ENCODE measurements around the gene TUT7.
"Not testable (repeated sequence)": the region's sequence is repeated elsewhere in the genome, so short reads cannot be mapped to it uniquely, and the experiment has no call there.

The TUT7 gene

DNA sequence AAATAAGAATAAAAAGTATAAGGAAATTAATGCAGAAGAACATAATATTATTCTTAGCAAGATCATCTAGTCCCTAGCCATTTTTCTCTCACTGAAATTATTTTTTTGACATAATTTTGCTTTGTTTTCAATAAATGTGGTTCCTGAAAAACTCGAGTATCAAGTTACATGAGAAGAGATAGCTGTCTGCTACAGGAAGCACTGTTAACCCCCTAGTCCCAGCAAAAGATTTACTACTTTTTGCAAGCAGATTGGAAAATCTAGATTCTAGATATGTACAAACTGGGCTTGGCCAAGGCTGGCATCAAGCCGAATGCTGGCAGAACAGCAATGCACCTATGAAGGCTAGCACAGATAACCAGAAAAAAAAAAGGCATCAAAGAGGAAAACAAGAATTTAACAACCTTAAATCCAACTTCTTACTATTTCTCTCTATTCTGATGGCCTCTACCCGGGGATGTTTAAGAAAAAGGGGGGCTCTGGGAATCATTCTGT lies 49.9 kb downstream of the TUT7 start:
- DNase-seq (ENCODE audit: low read depth), result no peak

DNA sequence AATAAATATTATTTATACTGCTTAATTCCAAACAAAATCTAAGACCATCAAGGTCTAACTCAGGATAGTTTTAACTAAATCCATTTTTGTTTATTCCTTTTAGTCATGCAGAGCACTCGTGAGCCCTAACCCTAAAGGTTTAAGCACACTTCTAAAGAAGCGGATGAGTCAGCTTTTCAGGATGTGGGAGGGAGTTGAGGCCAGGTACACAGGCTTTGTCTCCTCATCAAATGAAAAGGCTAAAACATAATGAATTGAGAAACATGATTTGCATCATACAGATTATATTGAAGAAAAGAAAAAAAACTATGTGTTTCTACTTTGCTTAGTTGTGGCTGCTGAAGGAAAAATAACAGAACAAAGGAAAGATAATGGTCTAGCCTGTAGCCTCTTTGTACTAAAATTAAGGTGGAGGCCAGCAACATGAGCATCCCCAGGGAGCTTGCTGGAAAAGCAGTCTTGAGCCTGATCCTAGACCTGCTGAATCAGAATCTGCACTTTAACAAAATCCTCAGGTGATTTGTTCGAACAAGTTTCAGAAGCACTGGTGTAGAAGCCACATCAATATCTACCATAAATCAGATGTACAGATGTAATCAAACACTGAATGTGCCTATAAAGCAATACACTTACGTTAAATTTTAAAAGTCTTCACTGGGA lies 50.8 kb downstream of the TUT7 start:
- DNase-seq (ENCODE audit: low read depth), result no peak

DNA sequence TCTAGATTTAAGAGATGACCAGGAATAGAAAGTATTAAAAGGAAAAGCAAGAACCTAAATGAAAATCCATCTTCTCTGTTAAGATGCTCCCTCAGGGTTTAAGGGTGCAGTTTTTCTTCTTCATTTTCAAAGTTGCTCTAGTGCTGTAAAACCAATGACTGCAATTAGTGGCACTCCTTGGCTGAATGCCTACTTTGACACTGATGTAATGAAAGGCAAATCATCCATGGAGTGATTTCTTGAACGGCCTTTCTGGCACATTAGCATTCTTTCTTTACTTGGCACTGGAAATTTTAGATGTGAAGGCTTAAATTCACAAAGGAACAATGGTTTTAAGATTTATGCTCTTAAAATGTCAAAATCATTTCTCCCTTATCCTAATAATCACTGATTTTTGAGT lies 52.5 kb downstream of the TUT7 start:
- no peak for DNase-seq (ENCODE audit: low read depth)

DNA sequence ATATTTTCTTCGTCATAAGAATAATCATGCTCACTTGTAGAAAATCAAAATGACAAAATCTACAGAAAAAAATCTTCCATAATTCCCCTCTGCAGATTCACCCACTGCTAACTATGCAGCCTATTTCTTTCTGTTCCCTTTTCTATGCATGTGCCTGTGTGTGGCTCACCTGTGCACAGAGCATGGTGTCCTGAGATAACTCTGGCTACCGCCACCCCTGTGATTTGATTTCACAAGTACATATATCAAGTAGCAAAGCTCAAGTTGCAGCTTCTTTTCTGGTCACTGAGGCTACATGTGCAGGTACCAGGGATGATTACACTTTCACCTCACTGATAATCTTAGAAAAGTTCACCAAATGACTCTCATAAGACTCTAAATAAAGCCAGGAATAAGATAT lies 53.5 kb downstream of the TUT7 start:
- no peak for DNase-seq (ENCODE audit: low read depth)

DNA sequence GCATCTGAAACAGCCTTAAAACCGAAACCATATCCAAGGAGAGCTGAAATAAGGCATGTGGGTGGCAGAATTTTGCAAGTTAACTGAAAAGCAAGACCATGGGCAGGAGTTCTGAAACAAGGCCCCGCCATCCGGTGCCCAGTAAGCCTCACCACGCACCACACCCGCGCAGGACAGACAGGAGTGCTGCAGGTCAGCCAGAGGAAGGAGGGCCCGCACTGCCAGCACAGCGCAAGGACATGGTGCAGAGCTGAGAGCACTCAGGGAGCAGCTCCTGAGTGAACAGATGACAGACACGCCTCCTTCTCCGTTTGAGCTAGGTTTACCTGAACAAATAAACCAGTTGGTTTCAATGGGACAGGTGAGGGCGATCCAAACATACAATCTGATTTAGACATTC lies 55.3 kb downstream of the TUT7 start:
- no peak for DNase-seq (ENCODE audit: low read depth)

DNA sequence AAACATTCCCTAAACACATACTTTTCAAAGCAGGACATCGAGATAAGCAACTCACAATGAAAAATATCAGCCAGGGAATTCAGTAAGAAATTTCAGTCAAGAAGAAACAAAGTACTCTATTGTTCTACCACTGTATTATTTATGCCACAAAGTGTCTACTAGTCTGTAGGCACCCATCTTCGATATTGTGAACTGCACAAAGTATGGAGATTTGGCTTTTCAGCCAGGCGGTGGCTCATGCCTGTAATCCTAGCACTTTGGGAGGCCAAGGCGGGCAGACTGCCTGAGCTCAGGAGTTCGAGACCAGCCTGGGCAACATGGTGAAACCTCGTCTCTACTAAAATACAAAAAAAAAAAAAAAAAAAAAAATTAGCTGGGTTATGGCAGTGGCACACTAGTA lies 63.9 kb downstream of the TUT7 start:
- not testable (repeated sequence) for DNase-seq (ENCODE audit: low read depth)

DNA sequence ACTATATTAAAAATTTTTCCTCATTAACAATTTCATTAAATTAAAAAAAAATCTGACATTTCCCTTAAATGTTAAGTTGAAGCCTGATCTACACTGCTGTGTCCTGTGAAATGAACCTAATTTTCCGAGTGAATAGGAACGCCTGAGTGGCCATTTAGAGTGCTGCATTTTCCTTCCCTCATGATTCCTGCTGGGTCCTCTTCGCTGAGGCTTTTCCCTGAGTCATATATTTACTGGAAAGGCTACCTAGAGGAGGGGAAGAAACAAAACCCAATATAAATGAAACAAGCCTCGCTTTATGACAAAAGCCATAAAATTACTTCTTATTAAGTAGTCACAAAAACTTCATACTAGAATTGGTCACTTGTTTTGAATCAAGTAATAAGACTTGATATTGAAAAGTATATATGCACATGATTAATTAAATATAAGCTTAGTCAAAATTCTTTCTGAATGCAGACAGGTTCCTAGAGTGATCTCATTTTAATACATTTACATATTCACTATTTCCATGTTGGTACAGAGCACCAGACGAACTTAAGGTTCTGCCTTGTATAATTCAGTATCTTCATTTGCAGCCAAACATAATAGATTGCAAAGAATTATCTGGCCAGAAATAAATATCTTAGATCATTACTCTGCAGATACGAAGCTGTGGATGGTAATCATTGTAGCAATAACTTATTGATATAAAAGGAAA lies 65.6 kb downstream of the TUT7 start:
- DNase-seq (ENCODE audit: low read depth), result no peak

DNA sequence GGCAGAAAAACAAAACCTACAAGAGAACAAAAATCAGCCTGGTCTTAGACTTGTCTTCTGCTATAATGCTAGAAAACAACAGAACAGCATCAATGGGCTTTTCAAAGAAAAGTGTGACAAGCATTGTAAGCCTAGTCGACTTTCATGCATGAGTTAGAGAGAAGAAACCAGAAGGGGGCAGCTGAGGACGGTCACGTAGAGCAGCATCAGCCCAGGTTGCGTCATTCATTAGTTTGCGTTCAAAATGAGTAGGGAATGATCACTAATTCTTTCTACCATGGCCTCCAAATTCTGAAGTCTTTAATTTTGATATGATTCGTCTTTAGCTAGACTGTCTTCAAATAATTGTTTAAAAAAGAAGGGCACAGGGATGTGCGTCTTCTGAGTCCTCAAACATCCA lies 67.2 kb downstream of the TUT7 start:
- peak; percentile 5 for DNase-seq (ENCODE audit: low read depth)

DNA sequence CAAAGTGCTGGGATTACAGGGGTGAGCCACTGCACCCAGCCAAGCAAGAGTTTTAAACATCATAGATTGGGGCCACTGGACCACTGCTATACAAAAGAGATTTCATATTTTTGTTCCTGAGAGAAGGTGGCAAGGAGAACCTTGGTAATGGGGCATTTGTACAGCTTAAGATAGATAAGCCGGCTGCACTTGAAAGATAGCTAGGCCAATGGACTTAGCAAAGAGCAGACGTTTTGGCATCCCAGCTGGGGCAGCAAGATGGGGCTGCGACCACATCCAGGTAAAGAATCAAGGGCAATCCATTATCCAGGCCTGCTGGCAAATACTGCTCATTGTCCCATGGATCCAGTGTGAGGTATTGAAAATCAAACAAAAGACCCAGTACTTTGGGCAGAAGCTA lies 67.9 kb downstream of the TUT7 start:
- no peak for DNase-seq (ENCODE audit: low read depth)

DNA sequence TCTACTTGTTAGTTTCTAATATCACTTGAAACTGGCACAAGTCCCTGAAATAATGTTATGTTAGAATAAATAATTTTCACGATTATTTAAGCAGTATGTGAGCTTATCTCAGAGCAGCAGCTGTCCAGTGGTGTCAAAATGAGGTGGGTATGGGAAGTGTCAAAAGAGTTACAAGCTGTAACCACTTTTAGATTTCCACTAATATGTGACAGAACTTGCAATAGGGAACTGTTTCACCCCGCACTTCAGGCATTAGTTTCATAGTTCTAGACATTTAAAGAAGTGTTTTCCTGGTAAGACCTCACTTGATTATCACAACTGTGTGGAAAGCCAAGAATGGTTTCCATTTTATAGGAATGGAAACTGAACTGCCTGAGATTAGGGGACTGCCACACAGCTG lies 68.9 kb downstream of the TUT7 start:
- DNase-seq (ENCODE audit: low read depth), result no peak

DNA sequence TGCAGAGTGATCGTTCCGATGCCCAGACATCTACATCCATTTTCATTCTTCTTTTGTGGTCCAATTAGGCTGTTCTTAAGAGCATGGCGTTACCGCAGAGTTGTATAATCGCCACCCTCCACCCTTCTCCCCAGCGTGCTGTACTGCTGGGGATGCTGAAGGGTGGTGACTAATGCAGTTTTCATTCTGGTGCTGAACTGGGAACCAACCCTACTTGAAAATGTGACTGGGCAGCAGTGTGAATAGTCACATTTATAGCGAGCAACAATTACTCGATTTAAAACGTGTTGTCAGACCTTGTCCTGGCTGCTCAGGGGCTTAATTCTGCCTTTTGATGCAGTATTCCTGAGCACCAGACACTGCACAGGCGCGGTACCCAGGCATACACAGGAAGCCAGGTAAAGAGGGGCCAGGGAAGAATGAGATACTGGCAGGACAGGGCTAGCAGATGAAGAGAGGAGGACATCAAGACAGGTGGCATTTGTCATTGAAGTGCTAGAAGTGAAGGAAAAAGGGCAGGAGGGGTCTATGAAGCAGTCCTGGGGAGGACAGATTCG lies 71.2 kb downstream of the TUT7 start:
- DNase-seq (ENCODE audit: low read depth), result peak; percentile 77

DNA sequence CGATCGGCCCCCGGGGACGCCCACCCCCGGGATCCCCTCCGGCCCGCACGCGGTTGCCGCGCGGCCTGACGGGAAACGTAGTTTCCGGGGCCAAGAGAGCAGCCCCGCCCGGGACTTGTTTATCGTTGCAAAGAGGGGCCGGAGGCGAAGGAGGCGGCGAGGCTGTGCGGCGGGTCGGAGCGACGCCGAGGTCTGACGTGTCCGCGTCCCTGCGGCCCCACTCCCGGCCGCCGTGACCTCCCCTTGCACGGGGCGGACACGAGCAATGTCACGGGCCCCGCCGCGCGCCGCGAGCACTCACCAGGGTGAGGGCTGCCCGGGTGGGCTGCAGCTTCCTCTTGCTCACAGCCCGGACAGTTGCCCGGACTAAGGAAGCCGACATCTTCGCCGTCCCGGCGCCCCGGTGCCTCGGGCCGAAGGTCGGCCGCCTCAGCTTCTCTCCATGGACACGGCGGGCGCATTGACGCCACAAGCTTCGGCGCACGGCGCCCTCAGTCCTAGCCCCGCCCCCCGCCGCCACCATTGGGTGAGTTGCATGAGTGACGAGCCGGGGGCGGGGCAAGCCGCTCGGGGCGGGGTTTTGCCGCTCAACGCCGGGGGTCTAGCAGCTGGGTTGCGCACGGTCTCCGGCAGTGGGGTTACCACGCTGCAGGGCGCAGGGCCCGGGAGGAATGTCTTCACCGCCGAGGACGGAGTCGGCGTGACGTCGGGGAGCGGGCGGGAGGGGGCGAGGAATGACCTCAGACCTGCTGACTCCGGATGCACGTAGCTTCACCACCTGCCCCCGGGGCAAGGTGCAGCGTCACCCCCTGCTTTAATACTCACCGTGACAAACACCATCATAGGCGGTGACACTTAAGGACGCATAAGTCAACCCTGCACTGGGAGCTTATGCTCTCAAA lies 71.9 kb downstream of the TUT7 start, which contains the start of gene ISCA1:
Gene ISCA1 (minus strand): TSS at position 462 of the 902 bp plus-strand sequence. CDS start 80 bp downstream, at position 382.
- peak; percentile 79 for DNase-seq (ENCODE audit: low read depth)

DNA sequence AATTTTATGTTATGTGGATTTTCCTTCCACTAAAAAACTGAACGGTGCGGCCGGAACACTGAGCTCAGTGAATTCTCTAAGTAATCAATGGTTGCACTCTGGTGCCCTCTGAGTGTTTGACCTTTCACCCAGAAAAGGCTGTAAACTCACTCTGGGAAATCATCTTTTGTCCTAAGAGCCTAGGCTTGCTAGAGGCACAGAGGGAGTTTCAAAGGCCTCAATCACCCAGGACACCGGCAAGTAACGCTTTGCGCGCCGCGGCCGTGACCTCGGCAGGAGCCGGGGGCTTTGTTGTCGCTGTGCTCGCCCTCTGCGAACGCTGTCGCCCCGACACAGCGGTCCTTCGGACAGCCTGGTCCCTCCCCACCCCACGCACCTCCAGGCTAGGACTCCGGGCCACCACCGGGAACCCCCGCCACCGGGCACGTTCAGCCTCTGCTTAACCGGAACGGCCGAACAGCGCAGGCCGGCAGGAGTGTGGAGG lies 72.6 kb downstream of the TUT7 start:
- no peak for DNase-seq (ENCODE audit: low read depth)

DNA sequence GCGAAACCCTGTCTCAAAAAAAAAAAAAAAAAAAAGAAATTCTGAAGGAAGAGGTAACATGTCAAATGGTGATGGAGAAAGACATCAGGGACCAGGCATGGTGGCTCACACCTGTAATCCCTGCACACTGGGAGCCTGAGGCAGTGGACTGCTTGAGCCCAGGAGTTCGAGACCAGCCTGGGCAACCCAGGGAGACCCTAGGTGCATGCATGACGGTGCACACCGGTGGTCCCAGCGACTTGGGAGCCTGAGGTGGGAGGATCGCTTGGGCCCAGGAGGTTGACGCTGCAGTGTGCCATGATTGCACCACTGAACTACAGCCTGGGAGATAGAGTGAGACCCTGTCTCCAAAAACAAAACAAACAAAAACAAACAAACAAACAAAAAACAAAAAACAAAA lies 73.6 kb downstream of the TUT7 start:
- no peak for DNase-seq (ENCODE audit: low read depth)

DNA sequence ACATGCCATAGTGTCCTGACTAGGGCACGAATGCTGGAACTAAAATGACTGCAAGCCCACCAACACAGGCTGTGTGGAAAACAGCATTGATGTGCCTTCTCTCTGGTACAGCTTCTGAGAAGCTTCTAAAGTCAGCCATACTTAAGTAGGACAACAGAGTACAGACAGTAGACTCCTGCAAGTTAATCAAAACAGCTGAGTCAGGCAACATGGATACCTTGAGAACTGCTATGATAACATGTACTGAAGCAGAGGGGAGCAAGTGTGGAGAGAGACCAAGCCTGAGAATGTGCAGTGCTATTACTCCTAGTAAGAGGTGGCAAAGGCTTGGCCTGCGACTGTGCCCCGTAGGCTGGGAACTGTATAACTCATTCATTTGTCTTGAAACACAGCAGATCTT lies 74.4 kb downstream of the TUT7 start:
- DNase-seq (ENCODE audit: low read depth), result no peak

DNA sequence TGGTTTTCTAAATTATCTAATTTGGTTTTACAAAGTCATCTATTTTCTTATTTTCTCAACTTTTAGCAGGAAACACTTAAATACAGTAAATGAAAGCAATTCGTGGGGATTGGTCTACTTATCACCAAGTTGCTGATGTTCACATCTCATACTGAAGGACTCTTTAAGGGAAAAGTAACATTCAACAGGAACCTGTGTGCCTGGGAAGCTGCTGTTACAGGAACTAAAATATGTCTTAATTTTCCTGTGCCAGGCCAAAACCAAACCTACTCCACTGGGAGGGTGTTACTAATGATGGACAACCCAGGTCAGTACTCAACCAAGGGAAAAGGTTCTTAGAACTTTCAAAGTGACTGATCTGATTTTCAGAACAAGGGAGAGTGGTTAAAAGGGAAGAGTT lies 77.1 kb downstream of the TUT7 start:
- no peak for DNase-seq (ENCODE audit: low read depth)

DNA sequence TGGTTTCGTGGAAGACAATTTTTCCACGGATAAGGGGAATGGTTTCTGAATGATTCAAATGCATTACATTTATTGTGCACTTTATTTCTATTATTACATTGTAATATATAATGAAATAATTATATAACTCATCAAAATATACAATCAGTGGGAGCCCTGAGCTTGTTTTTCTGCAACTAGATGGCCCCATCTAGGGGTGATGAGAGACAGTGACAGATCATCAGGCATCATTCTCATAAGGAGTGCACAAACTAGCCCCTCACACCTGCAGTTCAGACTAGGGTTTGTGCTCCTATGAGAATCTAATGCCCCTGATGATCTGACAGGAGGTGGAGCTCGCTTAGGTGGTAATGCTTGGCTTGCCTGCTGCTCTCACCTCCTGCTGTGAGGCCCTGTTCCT lies 78.2 kb downstream of the TUT7 start:
- no peak for DNase-seq (ENCODE audit: low read depth)

DNA sequence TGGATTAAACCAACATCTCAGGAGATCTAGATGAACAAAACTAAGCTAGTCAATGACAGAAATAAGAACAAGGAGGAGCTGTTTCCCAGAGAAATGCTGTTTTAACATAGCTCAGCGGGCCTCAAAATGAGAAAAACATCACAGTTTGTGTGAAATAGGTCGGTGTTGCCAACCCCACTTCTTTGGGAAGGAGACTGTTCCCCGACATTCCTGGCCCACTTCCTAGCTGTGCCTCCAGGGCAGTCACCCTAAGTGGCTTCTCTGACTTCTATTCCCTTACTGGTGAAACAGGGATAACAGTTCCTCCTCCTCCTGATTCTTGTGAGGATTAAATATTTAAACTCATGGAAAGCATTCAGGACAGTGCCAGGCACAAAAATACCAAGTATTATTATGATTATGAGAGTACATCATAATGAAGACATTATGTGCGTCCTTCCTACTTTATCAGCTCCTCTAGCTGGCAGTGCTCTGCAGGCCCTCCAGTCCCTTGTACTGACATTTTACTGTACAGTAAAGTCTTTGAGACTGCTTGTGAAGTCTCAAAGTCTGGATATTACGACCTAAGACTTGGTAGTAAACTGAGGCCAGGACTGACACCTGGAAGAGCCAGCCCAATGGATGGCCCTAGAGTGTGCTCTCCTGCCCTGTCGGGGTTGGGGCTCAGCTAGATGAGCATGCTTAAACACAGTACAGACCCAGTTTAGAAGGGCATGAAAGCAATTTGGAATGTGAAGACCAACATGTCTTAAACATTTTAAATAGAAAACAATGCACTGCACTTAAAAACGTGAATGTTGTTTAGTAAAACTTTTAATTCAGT lies 79.2 kb downstream of the TUT7 start:
- DNase-seq (ENCODE audit: low read depth), result no peak

DNA sequence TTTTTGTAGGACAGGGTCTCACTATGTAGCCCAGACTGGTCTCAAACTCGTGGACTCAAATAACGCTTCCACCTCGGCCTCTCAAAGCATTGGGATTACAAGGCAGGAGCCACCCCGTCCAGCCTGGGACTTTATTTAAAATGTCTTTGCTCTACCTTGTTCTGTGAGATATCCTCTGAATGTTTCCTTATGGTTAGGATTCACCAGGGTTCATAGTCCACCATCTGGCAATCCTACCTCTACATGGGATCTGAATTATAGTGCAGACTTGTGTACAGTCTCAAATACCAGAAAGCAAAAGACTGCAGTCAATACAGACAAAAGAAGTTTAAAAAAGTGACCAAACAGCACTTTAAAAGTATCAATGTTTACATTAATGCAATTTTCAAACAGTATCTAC lies 82.0 kb downstream of the TUT7 start:
- DNase-seq (ENCODE audit: low read depth), result no peak

DNA sequence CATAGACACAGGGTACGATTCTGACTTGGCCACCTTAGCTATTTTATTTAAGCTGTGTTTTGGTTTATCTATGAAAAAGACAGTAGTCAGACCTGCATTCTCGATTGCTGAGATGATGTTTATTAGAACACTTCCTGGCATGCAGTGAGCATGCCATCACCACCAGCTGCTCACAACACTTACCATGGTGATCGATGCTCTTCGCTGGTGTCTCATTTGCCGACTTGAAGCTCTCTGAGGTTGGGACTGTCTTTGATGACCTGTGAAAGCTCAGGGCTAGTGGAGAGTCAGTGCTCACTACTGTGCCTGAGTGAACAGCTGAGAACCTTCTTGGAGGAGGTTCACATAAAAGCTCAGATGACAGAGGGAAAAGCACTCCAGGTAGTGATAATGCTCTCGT lies 90.3 kb downstream of the TUT7 start:
- DNase-seq (ENCODE audit: low read depth), result no peak

DNA sequence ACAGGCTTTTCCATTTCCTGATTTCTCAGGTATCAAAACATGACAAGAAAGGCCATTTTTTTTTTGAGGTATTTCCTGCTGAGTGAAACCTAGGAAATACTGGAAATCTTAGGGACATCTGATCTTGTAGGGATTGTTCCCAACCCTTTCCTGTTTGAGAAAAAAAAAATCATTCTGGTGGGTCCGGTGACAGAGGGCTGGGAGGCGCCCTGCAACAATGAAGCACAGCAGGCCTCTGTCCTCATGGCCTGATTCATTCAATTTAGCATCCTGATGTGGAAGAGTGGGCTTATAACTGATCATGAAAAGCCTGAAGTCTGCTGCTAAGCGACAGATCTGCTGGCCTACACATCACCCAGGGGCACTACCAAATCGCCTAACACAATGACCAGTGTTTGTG lies 91.7 kb downstream of the TUT7 start:
- no peak for DNase-seq (ENCODE audit: low read depth)
